Cardiac muscle cell (in vitro differentiated cells and primary cell): ENCODE data around the gene KLHL41. TPM values are rescaled to one million over a fixed set of nuclear protein-coding genes. Genes with fewer than 3 reads are reported as not detected.
"Not testable (repeated sequence)": the region's sequence is repeated elsewhere in the genome, so short reads cannot be mapped to it uniquely, and the experiment has no call there.

Experiments used
- DNase-seq, 2 donors: peaks; one replicate each; pipeline versions ENCODE4 v3.0.0 to v3.0.0-alpha.2; 2010 to 2017; ENCODE audit warnings: low read depth in 1 of 2, low spot score in 1 of 2
- H3K27ac ChIP-seq: fragments of 200-600 bp; sonication (generic); 2 replicates; pipeline ENCODE4 v1.5.1; 2016
- H3K27me3 ChIP-seq: fragments of 200-600 bp; sonication (generic); 2 replicates; pipeline ENCODE4 v1.6.0; 2016; ENCODE audit warnings: control low read depth
- H3K36me3 ChIP-seq: fragments of 200-600 bp; sonication (generic); 2 replicates; pipeline ENCODE4 v1.5.1; 2016; ENCODE audit warnings: control low read depth
- H3K4me1 ChIP-seq: fragments of 200-600 bp; sonication (generic); 2 replicates; pipeline ENCODE4 v1.8.1; 2017; ENCODE audit warnings: low read depth, mild to moderate bottlenecking, mixed run types
- H3K4me3 ChIP-seq: fragments of 200-600 bp; sonication (generic); 2 replicates; pipeline ENCODE4 v1.5.1; 2016; ENCODE audit warnings: mild to moderate bottlenecking
- H3K9me3 ChIP-seq: fragments of 200-600 bp; sonication (generic); 2 replicates; pipeline ENCODE4 v1.5.1; 2017; ENCODE audit warnings: low read depth, mild to moderate bottlenecking, control low read depth
- CTCF ChIP-seq: IDR thresholded peaks from 2 replicates; pipeline ENCODE4 v1.5.1; 2012; ENCODE audit warnings: low read depth, mild to moderate bottlenecking, low read length
- polyA plus RNA-seq: library from polyadenylated mRNA; unstranded; fragments of >200 nt; fragmentation: Nextera tagmentation; extraction: Ambion mirVana; gene quantifications from 2 replicates; pipeline ENCODE4 v1.2.1, GENCODE V29; 2016
- total RNA-seq: library from RNA; depleted of rRNA; stranded (reverse); fragments of >200 nt; gene quantifications from 2 replicates; pipeline ENCODE4 v1.2.3, GENCODE V29; 2016

Gene KLHL41
- total and polyA plus RNA-seq, 2 experiments from 2014 or later: 12.3 to 56.3 TPM

GRCh38 chr2:169528271-169528701, 18.8 kb downstream of the KLHL41 start:
- Histone ChIP-seq H3K27me3 (no peaks in the 10 kb centered on the region), H3K27ac (no peak overlapping the region)
- TF ChIP-seq CTCF: peak; percentile 85

GRCh38 chr2:169539460-169539859, 30.0 kb downstream of the KLHL41 start:
- not testable (repeated sequence) for H3K4me3 ChIP-seq, H3K27me3 ChIP-seq, H3K27ac ChIP-seq, H3K9me3 ChIP-seq, H3K4me1 ChIP-seq, DNase-seq
- peaks cover 17% of the 10 kb centered on the region for H3K36me3 ChIP-seq

More at GRCh38 chr2:169528271-169528701, 18.8 kb downstream of the KLHL41 start:
- H3K9me3 ChIP-seq: no peaks in the 10 kb centered on the region
- peak; percentile 67 to 76 for DNase-seq
- no peak overlapping the region for H3K4me3 ChIP-seq
- no peaks in the 10 kb centered on the region for H3K4me1 ChIP-seq
- peaks cover 47% of the 10 kb centered on the region for H3K36me3 ChIP-seq

- Histone ChIP-seq H3K4me3 (no peak overlapping the region), H3K9me3 (no peaks in the 10 kb centered on the region), H3K27ac (no peak overlapping the region), H3K4me1 (no peaks in the 10 kb centered on the region), H3K36me3 (peaks cover 24% of the 10 kb centered on the region), H3K27me3 (no peaks in the 10 kb centered on the region)
- TF ChIP-seq CTCF: no peak
- DNase-seq: no peak
These were observed 30.6 kb downstream of the KLHL41 start for GRCh38 chr2:169540146-169540545.

GRCh38 chr2:169542433-169542832, 32.9 kb downstream of the KLHL41 start:
- peak overlapping the region; percentile 10 for H3K27ac ChIP-seq
- H3K9me3 ChIP-seq: no peaks in the 10 kb centered on the region
- peaks cover 20% of the 10 kb centered on the region for H3K36me3 ChIP-seq
- no peak for TF ChIP-seq CTCF
- DNase-seq: no peak
- H3K27me3 ChIP-seq: no peaks in the 10 kb centered on the region
- no peak overlapping the region for H3K4me3 ChIP-seq
- no peaks in the 10 kb centered on the region for H3K4me1 ChIP-seq

- no peak for DNase-seq
- Histone ChIP-seq H3K4me3 (no peak overlapping the region), H3K9me3 (no peaks in the 10 kb centered on the region), H3K27ac (no peak overlapping the region), H3K27me3 (no peaks in the 10 kb centered on the region), H3K4me1 (no peaks in the 10 kb centered on the region), H3K36me3 (peaks cover 32% of the 10 kb centered on the region)
- TF ChIP-seq CTCF: no peak
These were observed 37.3 kb downstream of the KLHL41 start for GRCh38 chr2:169546756-169547155.

GRCh38 chr2:169561364-169561763, 51.9 kb downstream of the KLHL41 start:
- Histone ChIP-seq H3K4me3 (no peak overlapping the region), H3K27me3 (no peaks in the 10 kb centered on the region), H3K27ac (no peak overlapping the region), H3K36me3 (peaks cover 6% of the 10 kb centered on the region), H3K9me3 (no peaks in the 10 kb centered on the region), H3K4me1 (no peaks in the 10 kb centered on the region)
- TF ChIP-seq CTCF: no peak
- no peak for DNase-seq

GRCh38 chr2:169562084-169562483, 52.6 kb downstream of the KLHL41 start:
- not testable (repeated sequence) for H3K27ac ChIP-seq, H3K27me3 ChIP-seq

More at GRCh38 chr2:169562084-169562483, 52.6 kb downstream of the KLHL41 start:
- not testable (repeated sequence) for H3K4me3 ChIP-seq, DNase-seq, H3K9me3 ChIP-seq, H3K4me1 ChIP-seq, H3K36me3 ChIP-seq
